A673 (cell line): ENCODE results near the gene BTBD19.

ENCODE experiments used
- EZH2 ChIP-seq: fragments of 200-600 bp; sonication (generic); IDR thresholded peaks from 2 replicates; pipeline ENCODE4 v1.6.1; 2017; ENCODE audit warnings: borderline replicate concordance, low read depth, mild to moderate bottlenecking, mixed read lengths, antibody characterized with exemption, low read length; ENCODE audit not compliant: poor library complexity, severe bottlenecking
- TF ChIP-seq, protein P1 (sequence below): fragments of 300-800, 200-600 bp; sonication (generic); conservative IDR thresholded peaks from 2 replicates; pipeline ENCODE4 v1.5.1; 2017; ENCODE audit warnings: low read depth, mild to moderate bottlenecking, antibody characterized with exemption, low read length, moderate library complexity, mixed read lengths

DNA sequence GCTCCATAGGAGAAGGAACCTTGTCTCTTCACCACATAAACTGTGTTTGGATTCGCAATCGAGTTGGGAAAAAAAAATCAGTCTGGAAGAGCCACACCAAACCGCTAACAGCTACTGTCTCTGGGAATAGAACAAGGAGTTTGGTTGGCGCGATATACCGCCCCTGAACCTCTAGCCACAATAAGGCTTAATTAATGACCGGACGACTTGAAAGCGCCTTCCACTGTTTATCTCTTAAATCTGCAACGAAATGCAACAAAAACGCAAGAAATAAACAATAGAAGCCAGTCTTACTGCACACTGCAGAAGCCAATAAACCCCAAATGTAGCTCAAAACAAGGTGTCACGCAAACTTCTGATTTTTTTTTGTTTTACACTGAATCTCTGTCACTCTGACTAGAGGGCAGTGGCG lies 10.9 kb downstream of the BTBD19 start:
- TF ChIP-seq, protein P1, sequence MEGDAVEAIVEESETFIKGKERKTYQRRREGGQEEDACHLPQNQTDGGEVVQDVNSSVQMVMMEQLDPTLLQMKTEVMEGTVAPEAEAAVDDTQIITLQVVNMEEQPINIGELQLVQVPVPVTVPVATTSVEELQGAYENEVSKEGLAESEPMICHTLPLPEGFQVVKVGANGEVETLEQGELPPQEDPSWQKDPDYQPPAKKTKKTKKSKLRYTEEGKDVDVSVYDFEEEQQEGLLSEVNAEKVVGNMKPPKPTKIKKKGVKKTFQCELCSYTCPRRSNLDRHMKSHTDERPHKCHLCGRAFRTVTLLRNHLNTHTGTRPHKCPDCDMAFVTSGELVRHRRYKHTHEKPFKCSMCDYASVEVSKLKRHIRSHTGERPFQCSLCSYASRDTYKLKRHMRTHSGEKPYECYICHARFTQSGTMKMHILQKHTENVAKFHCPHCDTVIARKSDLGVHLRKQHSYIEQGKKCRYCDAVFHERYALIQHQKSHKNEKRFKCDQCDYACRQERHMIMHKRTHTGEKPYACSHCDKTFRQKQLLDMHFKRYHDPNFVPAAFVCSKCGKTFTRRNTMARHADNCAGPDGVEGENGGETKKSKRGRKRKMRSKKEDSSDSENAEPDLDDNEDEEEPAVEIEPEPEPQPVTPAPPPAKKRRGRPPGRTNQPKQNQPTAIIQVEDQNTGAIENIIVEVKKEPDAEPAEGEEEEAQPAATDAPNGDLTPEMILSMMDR: no peak
- no peak for TF ChIP-seq EZH2
